WTC11 (cell line): ENCODE results near the gene TBRG1.

ENCODE experiments used
- ESRRA ChIP-seq: sonication (generic); formaldehyde crosslinking; IDR thresholded peaks from 2 replicates; pipeline ENCODE4 v1.8.1; 2022; ENCODE audit warnings: mild to moderate bottlenecking, missing genetic modification reagents, borderline replicate concordance
- FOXK1 ChIP-seq: sonication (generic); formaldehyde crosslinking; IDR thresholded peaks from 2 replicates; pipeline ENCODE4 v1.8.0; 2022; ENCODE audit warnings: mild to moderate bottlenecking, moderate library complexity, missing genetic modification reagents
- TEAD4 ChIP-seq: sonication (generic); formaldehyde crosslinking; IDR thresholded peaks from 2 replicates; pipeline ENCODE4 v1.8.0; 2022; ENCODE audit warnings: mild to moderate bottlenecking, missing genetic modification reagents
- ZNF396 ChIP-seq: fragments of 250-450 bp; sonication (Bioruptor Pico); IDR thresholded peaks from 2 replicates; pipeline ENCODE4 v1.8.0; 2021; ENCODE audit warnings: mild to moderate bottlenecking, moderate library complexity, borderline replicate concordance
- ZNF423 ChIP-seq: fragments of 250-450 bp; sonication (Bioruptor Pico); IDR thresholded peaks from 2 replicates; pipeline ENCODE4 v2.1.2; 2022; ENCODE audit warnings: mild to moderate bottlenecking, moderate library complexity
- TF ChIP-seq, protein P1 (sequence below): fragments of 200-600 bp; IDR thresholded peaks from 2 replicates; pipeline ENCODE4 v1.8.0; 2022; ENCODE audit warnings: antibody characterized with exemption
- TF ChIP-seq, protein P2 (sequence below): sonication (generic); formaldehyde crosslinking; IDR thresholded peaks from 2 replicates; pipeline ENCODE4 v1.8.1; 2022; ENCODE audit warnings: missing genetic modification reagents, borderline replicate concordance
- TF ChIP-seq, protein P3 (sequence below): sonication (generic); formaldehyde crosslinking; conservative IDR thresholded peaks from 2 replicates; pipeline ENCODE4 v1.8.1; 2022; ENCODE audit warnings: mild to moderate bottlenecking, missing genetic modification reagents

DNA sequence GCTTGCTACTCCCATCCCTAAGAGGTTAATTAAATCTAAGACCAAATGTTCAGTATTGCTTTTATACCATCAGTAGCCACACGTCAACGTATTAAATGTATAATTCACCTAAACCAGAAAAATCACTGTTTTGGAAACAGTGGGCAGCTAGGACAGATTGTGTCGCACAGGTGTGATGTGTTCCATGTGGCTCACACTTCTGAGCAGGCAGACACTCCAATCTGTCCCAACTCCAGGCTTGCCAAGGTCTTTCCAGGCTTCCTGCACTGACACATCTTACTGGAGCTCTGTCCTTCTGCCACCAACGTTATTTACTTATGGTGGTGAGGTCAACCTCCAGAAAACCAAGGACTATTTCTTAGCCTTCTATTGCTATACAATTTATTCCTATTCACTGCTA is 39.4 kb downstream of the TBRG1 start:
- TF ChIP-seq, protein P1, sequence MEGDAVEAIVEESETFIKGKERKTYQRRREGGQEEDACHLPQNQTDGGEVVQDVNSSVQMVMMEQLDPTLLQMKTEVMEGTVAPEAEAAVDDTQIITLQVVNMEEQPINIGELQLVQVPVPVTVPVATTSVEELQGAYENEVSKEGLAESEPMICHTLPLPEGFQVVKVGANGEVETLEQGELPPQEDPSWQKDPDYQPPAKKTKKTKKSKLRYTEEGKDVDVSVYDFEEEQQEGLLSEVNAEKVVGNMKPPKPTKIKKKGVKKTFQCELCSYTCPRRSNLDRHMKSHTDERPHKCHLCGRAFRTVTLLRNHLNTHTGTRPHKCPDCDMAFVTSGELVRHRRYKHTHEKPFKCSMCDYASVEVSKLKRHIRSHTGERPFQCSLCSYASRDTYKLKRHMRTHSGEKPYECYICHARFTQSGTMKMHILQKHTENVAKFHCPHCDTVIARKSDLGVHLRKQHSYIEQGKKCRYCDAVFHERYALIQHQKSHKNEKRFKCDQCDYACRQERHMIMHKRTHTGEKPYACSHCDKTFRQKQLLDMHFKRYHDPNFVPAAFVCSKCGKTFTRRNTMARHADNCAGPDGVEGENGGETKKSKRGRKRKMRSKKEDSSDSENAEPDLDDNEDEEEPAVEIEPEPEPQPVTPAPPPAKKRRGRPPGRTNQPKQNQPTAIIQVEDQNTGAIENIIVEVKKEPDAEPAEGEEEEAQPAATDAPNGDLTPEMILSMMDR = no peak
- TF ChIP-seq, protein P2, sequence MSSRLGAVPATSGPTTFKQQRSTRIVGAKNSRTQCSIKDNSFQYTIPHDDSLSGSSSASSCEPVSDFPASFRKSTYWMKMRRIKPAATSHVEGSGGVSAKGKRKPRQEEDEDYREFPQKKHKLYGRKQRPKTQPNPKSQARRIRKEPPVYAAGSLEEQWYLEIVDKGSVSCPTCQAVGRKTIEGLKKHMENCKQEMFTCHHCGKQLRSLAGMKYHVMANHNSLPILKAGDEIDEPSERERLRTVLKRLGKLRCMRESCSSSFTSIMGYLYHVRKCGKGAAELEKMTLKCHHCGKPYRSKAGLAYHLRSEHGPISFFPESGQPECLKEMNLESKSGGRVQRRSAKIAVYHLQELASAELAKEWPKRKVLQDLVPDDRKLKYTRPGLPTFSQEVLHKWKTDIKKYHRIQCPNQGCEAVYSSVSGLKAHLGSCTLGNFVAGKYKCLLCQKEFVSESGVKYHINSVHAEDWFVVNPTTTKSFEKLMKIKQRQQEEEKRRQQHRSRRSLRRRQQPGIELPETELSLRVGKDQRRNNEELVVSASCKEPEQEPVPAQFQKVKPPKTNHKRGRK (CRISPR knock-in tag) = no peak
- TF ChIP-seq ZNF396 (no peak), ZNF423 (CRISPR knock-in tag) (no peak), ESRRA (CRISPR knock-in tag) (no peak), FOXK1 (no peak), TEAD4 (CRISPR knock-in tag) (no peak)
- TF ChIP-seq, protein P3, sequence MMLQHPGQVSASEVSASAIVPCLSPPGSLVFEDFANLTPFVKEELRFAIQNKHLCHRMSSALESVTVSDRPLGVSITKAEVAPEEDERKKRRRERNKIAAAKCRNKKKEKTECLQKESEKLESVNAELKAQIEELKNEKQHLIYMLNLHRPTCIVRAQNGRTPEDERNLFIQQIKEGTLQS (CRISPR knock-in tag) = no peak
